Stimulated activated CD8-positive, alpha-beta memory T cell treated with anti-CD3 and anti-CD28 coated beads, Interleukin-4, amount 100 ng/mL, for 24 hours (primary cell): ENCODE measurements around the gene KCNH1.

Experiments used
- DNase-seq: peaks from one replicate; pipeline ENCODE4 v3.0.0-alpha.2; 2020; ENCODE audit warnings: low read depth

Gene KCNH1

DNA sequence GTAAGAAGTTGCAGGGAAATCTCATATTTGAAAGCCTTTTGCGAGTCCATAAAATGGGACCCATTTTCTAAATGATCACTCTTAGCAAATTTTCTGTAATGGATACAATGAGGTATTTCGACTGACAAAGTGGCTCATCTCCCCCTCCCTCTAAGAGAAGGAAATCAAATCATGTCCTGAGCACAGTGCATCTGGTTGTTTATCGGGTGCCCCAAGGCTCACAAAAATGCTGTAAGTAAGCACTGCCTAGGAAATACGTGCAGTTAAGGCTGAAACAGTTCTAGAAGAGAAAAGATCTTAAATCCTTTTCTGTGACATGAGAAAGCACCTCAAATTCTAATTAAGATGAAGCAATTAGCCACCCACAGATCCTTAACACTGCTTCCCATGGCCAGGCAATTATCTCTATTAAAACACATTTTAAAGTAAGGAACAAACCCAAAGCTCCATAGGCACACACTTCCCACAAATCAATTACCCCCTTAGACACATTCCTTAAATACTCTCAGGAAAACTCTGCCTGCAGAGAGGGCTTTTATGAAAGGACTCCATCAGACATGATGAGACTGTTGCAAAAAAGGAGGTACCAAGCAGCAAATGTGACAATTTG, 216.3 kb downstream of the KCNH1 start:
- no peak for DNase-seq

- no peak for DNase-seq
Observed at GRCh38 chr1:210916548-210916947, 217.4 kb downstream of the KCNH1 start.

- DNase-seq, result no peak
Observed at GRCh38 chr1:210915890-210916507, 217.9 kb downstream of the KCNH1 start.

GRCh38 chr1:210912752-210913151, 221.2 kb downstream of the KCNH1 start:
- DNase-seq, result no peak

- DNase-seq, result no peak
Observed at GRCh38 chr1:210910020-210910575, 223.8 kb downstream of the KCNH1 start.

DNA sequence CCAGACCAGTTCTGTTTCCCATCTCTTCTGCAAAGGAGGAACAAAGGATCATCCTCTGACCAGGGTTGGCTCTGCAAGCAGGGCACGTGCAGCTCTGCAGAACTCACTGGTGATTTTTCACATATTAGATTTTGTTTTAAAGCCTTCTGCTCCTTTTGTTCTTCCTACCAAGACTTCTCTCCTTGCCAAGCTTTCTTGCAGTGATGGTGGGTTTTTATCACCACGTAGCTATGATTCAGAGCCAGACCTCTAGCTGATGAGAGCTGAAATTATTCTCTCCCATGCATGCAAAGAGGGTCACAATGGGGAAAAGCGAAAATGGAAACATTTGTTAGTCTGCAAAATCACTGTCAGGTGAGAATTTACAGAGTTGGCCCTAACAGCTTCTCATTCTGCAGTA, 225.2 kb downstream of the KCNH1 start:
- DNase-seq, result no peak

- DNase-seq, result no peak
Observed at GRCh38 chr1:210908257-210908656, 225.7 kb downstream of the KCNH1 start.

DNA sequence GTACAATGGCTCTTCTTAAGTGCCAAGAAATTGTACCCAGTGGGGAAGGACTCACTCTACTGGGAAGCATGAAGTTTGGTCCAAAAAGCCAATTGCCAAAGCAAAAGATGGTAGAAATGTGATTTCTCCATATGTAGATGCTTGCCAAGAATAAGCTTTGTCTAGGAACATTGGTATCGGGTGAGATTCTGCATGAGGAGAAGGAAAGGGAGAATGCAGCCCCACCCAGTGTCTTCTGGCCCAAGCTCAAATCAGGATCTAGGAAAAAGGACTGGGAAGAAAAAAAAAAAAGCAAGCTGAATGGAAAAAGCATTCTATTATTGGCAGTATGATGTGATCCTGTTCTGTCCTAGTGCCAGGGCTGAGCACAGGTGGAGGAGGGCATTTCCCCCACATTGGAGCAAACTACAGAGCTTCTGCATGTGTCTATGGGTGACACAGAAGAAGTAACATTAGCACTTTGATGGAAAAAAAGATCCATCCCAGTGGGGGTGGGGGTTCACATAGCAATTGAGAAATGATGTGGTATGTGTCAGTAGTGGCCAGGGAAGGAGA, 226.6 kb downstream of the KCNH1 start:
- no peak for DNase-seq

- no peak for DNase-seq
Observed at GRCh38 chr1:210905944-210906453, 227.9 kb downstream of the KCNH1 start.

DNA sequence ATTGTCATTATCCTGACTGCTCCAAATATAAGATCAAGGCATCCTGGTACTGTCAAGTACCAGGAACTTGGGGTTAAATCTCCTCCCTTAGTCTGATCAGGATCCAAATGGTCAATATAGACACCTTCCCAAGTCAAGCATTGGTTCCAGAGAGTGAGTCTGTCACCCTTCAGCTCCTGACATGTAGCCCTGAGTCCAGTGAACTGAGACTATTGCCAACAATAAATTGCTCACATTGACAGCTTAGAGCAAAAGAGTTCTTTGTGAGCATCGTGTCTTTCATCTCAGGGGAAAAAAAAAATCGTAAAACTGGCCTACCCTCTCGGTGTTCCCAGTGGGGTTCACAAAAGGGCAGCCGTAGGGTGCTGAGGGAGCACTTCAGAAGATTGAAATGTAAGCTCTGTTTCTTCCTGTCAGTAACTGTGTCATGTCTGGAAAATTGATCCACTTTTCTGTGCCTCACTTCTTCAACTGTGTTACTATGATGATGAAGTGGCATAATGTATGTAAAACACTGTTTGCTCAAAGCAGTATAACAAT, 228.5 kb downstream of the KCNH1 start:
- DNase-seq, result no peak

DNA sequence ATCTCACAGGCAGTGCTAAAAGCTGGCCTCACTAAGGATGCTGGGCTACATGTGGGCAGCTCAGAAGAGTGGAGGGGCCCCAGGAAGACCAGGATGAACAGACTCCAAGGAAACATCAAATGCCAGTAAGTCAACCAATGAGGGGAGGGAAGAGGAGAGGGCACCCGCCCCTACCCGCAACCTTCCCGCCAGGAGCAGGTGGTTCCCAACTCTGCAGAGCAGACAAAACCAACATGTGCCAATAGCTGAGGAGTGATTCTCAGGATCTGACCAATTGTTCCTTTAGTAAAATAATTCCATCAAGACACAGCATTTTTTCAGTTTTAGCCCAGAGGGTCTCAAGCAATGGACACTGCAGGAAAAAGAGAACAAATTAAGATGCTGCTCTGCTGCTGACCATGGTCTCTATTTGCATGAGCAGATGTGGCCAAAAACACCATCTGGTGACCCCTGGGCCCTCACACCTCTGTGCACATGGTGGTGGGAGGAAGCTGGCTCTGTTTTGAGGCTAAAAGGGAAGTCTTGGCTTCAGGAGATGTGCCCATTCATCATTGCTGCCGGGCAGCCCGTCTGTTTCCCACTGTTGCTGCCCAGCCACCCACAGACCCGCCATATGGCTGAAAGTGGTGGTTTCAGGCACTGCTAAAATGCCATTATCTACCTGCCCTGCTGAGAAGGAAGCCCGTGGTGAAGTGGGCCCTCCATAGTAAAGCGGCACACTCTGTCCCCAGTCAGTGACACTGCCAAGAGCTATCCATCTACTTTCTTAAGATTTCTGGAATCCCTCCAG, 231.8 kb downstream of the KCNH1 start:
- DNase-seq, result no peak

DNA sequence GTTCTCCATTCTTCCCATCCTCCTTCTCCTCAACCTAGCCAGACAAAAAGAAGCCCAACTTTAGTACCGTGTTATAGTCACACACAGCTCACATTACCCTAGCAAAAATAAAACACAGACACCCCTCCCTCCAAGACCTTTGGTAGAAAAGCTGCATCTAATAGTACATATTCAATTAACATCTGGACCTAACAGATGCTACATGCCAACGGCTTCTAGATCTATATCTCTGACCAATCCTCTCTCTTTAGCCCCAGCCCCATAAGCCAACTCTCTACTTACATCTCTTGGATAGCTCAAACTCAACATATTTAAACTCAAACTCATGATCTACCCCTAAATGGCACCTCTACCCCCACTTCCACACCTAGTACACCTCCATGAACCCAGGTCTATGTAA, 233.1 kb downstream of the KCNH1 start:
- DNase-seq, result no peak

- no peak for DNase-seq
Observed at GRCh38 chr1:210900079-210900478, 233.9 kb downstream of the KCNH1 start.

DNA sequence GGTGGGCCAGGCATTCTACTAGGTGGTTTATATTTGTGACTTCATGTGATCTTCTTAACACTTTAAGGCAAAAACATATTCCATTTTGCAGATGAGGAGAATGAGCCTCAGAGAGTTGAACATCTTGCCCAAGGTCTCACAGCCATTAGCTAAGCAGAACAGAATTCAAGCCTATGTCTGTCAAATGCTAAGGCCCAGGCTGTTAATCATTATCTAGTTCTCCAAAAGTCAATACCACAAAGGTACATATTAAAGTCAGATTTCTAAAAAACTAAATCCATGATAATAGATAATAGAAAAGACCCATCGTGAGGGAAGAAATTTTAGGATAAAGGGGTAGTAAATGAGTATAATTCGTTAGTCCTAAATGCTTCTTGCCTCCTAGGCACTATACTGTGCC, 234.3 kb downstream of the KCNH1 start:
- DNase-seq, result no peak

GRCh38 chr1:210898473-210898872, 235.5 kb downstream of the KCNH1 start:
- DNase-seq, result no peak

GRCh38 chr1:210883821-210884220, 250.1 kb downstream of the KCNH1 start:
- no peak for DNase-seq

GRCh38 chr1:210882414-210883221, 251.3 kb downstream of the KCNH1 start:
- DNase-seq, result no peak

- DNase-seq, result no peak
Observed at GRCh38 chr1:210878564-210878963, 255.4 kb downstream of the KCNH1 start.

DNA sequence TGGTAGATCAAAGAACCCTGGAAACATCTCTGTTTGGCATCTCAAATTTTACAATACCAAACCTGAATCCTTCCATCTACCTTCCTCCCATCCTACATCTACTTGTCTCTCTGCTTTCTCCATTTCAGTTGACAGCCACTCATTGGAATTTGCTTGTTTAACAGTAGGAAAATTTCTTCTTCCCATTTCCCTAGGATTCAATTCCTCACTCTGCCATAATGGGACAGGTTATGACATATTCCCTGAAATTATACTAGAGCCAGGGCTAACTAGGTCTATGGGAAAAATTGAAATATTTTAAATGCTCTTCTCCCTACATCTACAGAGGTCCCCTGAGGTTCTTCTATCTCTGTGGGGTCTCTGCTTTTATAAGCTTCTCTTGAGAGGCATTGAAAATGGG, 257.7 kb downstream of the KCNH1 start:
- DNase-seq, result no peak

DNA sequence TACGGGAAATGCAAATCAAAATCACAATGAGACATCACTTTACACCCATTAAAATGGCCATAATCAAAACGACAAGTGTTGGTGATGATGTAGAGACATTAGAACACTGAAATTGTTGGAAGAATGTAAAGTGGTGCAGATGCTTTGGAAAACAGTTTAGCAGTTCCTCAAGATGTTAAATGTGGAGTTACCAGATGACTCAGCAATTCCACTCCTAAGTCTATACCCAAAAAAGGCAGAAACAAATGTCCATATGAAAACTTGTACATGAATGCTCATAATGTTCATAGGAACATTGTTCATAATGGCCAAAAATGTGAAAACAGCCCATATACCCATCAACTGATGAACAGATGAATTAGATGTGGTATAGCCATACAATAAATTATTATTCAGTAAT, 267.4 kb downstream of the KCNH1 start:
- no peak for DNase-seq

DNA sequence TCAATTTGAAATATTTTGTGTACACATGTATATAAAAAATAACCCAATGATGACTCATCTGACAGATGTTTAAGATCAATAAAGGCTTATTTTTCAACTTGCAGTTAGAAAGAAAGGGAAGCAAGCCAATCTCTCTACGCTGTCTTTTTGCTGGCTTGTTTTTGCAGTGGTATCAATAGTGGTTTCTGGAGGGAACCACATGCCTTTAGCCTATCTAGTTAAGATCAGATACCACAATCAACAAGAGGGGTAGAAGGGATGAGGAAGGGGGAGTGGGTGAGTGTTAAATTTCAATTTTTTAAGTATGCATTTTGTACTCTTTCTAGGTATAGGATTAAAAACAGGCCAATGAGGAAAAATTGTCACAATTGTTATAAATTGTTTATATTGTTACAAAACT, 276.2 kb downstream of the KCNH1 start:
- DNase-seq, result no peak
